SJCRH30 (cell line): ENCODE results near the gene PXDN. TPM values are rescaled to one million over a fixed set of nuclear protein-coding genes. Genes with fewer than 3 reads are reported as not detected.
"Not testable (repeated sequence)": the region's sequence is repeated elsewhere in the genome, so short reads cannot be mapped to it uniquely, and the experiment has no call there.

Experiments
- DNase-seq, 2 experiments: peaks; one replicate each; pipeline ENCODE4 v3.0.0-alpha.2; 2015 to 2020
- H3K27ac ChIP-seq: fragments of 250-450 bp; sonication (Bioruptor Pico); 2 replicates; pipeline ENCODE4 v1.5.1; 2020; ENCODE audit warnings: mild to moderate bottlenecking, moderate library complexity
- H3K27me3 ChIP-seq: fragments of 250-450 bp; sonication (Bioruptor Pico); 2 replicates; pipeline ENCODE4 v1.5.1; 2020; ENCODE audit warnings: mild to moderate bottlenecking, moderate library complexity
- H3K36me3 ChIP-seq: fragments of 250-450 bp; sonication (Bioruptor Pico); 2 replicates; pipeline ENCODE4 v1.5.1; 2020; ENCODE audit warnings: mild to moderate bottlenecking, moderate library complexity
- H3K4me1 ChIP-seq: fragments of 250-450 bp; sonication (Bioruptor Pico); 2 replicates; pipeline ENCODE4 v1.5.1; 2020; ENCODE audit warnings: mild to moderate bottlenecking, moderate library complexity
- H3K4me3 ChIP-seq: fragments of 250-450 bp; sonication (Bioruptor Pico); 2 replicates; pipeline ENCODE4 v1.5.1; 2020; ENCODE audit warnings: mild to moderate bottlenecking, moderate library complexity
- H3K9me3 ChIP-seq: fragments of 250-450 bp; sonication (Bioruptor Pico); replicated peaks from 2 replicates; pipeline ENCODE4 v1.5.1; 2020; ENCODE audit warnings: mild to moderate bottlenecking, moderate library complexity
- total RNA-seq: library from RNA; depleted of rRNA; stranded (reverse); fragments of >200 nt; shearing (Covaris generic); gene quantifications from 2 replicates; pipeline ENCODE4 v1.2.3, GENCODE V29; 2014

PXDN gene
- total RNA-seq, 1 experiment from 2014 or later = 312 TPM

- H3K4me1 ChIP-seq = peaks cover 21% of the 10 kb centered on the region; the same call in 1 of the 2 replicates
- peaks cover 7% of the 10 kb centered on the region; the same call in 1 of the 2 replicates for H3K9me3 ChIP-seq
- H3K36me3 ChIP-seq = no peaks in the 10 kb centered on the region
- no peak for DNase-seq
- H3K27ac ChIP-seq = no peak overlapping the region
- peaks cover 20% of the 10 kb centered on the region for H3K27me3 ChIP-seq
- H3K4me3 ChIP-seq = no peak overlapping the region
These were observed 23.8 kb upstream of the PXDN start for GRCh38 chr2:1767939-1768691.

GRCh38 chr2:1766851-1767811 is 22.8 kb upstream of the PXDN start:
- Histone ChIP-seq H3K27me3 (peaks cover 20% of the 10 kb centered on the region), H3K36me3 (no peaks in the 10 kb centered on the region), H3K9me3 (peaks cover 7% of the 10 kb centered on the region; the same call in 1 of the 2 replicates), H3K4me3 (no peak overlapping the region), H3K4me1 (peaks cover 11% of the 10 kb centered on the region; the same call in 1 of the 2 replicates), H3K27ac (no peak overlapping the region)
- DNase-seq = no peak

- Histone ChIP-seq H3K36me3 (no peaks in the 10 kb centered on the region), H3K4me1 (peaks cover 10% of the 10 kb centered on the region; the same call in 1 of the 2 replicates), H3K27me3 (peaks cover 20% of the 10 kb centered on the region), H3K27ac (no peak overlapping the region), H3K4me3 (no peak overlapping the region), H3K9me3 (peaks cover 7% of the 10 kb centered on the region; the same call in 1 of the 2 replicates)
- no peak for DNase-seq
These were observed 22.1 kb upstream of the PXDN start for GRCh38 chr2:1766425-1766824.

GRCh38 chr2:1765201-1765600 is 20.9 kb upstream of the PXDN start:
- not testable (repeated sequence) for DNase-seq, H3K4me1 ChIP-seq, H3K4me3 ChIP-seq, H3K27ac ChIP-seq, H3K36me3 ChIP-seq
- Histone ChIP-seq H3K27me3 (peaks cover 20% of the 10 kb centered on the region), H3K9me3 (peaks cover 11% of the 10 kb centered on the region; the same call in 1 of the 2 replicates)

GRCh38 chr2:1759611-1759930 is 15.3 kb upstream of the PXDN start:
- DNase-seq = no peak
- H3K27me3 ChIP-seq = no peaks in the 10 kb centered on the region

GRCh38 chr2:1758774-1759610 is 14.7 kb upstream of the PXDN start:
- no peaks in the 10 kb centered on the region for H3K36me3 ChIP-seq
- no peaks in the 10 kb centered on the region for H3K27me3 ChIP-seq
- H3K9me3 ChIP-seq = peaks cover 4% of the 10 kb centered on the region; the same call in 1 of the 2 replicates
- no peak for DNase-seq
- no peaks in the 10 kb centered on the region for H3K4me1 ChIP-seq
- H3K27ac ChIP-seq = no peak overlapping the region
- no peak overlapping the region for H3K4me3 ChIP-seq

More at GRCh38 chr2:1759611-1759930, 15.3 kb upstream of the PXDN start:
- H3K4me1 ChIP-seq = no peaks in the 10 kb centered on the region
- no peak overlapping the region for H3K4me3 ChIP-seq
- no peak overlapping the region for H3K27ac ChIP-seq
- H3K36me3 ChIP-seq = no peaks in the 10 kb centered on the region
- peaks cover 4% of the 10 kb centered on the region; the same call in 1 of the 2 replicates for H3K9me3 ChIP-seq

GRCh38 chr2:1758171-1758570 is 13.9 kb upstream of the PXDN start:
- Histone ChIP-seq H3K4me3 (no peak overlapping the region), H3K27ac (no peak overlapping the region), H3K4me1 (no peaks in the 10 kb centered on the region), H3K9me3 (peaks cover 4% of the 10 kb centered on the region; the same call in 1 of the 2 replicates), H3K36me3 (no peaks in the 10 kb centered on the region), H3K27me3 (no peaks in the 10 kb centered on the region)
- DNase-seq = no peak

- Histone ChIP-seq H3K27me3 (no peaks in the 10 kb centered on the region), H3K4me1 (no peaks in the 10 kb centered on the region), H3K4me3 (no peak overlapping the region), H3K27ac (no peak overlapping the region), H3K36me3 (no peaks in the 10 kb centered on the region), H3K9me3 (peaks cover 4% of the 10 kb centered on the region; the same call in 1 of the 2 replicates)
- no peak for DNase-seq
These were observed 13.3 kb upstream of the PXDN start for GRCh38 chr2:1757567-1757966.

GRCh38 chr2:1757146-1757545 is 12.8 kb upstream of the PXDN start:
- H3K4me1 ChIP-seq, DNase-seq, H3K27me3 ChIP-seq, H3K27ac ChIP-seq, H3K36me3 ChIP-seq, H3K9me3 ChIP-seq, H3K4me3 ChIP-seq: not testable (repeated sequence)

GRCh38 chr2:1756456-1756855 is 12.1 kb upstream of the PXDN start:
- Histone ChIP-seq H3K4me3 (no peak overlapping the region), H3K27me3 (no peaks in the 10 kb centered on the region), H3K9me3 (peaks cover 4% of the 10 kb centered on the region; the same call in 1 of the 2 replicates), H3K36me3 (no peaks in the 10 kb centered on the region), H3K27ac (no peak overlapping the region), H3K4me1 (peaks cover 4% of the 10 kb centered on the region)
- DNase-seq = no peak

GRCh38 chr2:1755436-1756191 is 11.3 kb upstream of the PXDN start:
- no peaks in the 10 kb centered on the region for H3K36me3 ChIP-seq
- DNase-seq = no peak

GRCh38 chr2:1754461-1755170 is 10.3 kb upstream of the PXDN start:
- DNase-seq = no peak

More at GRCh38 chr2:1755436-1756191, 11.3 kb upstream of the PXDN start:
- H3K9me3 ChIP-seq = no peaks in the 10 kb centered on the region; the same call in 1 of the 2 replicates
- no peaks in the 10 kb centered on the region for H3K27me3 ChIP-seq
- no peak overlapping the region for H3K4me3 ChIP-seq
- peaks cover 9% of the 10 kb centered on the region for H3K4me1 ChIP-seq
- no peak overlapping the region for H3K27ac ChIP-seq

GRCh38 chr2:1754046-1754445 is 9.7 kb upstream of the PXDN start:
- Histone ChIP-seq H3K36me3 (no peaks in the 10 kb centered on the region), H3K4me1 (peaks cover 9% of the 10 kb centered on the region), H3K9me3 (no peaks in the 10 kb centered on the region), H3K4me3 (no peak overlapping the region), H3K27me3 (no peaks in the 10 kb centered on the region), H3K27ac (no peak overlapping the region)
- no peak for DNase-seq

More at GRCh38 chr2:1754461-1755170, 10.3 kb upstream of the PXDN start:
- Histone ChIP-seq H3K4me1 (peaks cover 9% of the 10 kb centered on the region), H3K4me3 (no peak overlapping the region), H3K36me3 (no peaks in the 10 kb centered on the region), H3K27ac (no peak overlapping the region), H3K27me3 (no peaks in the 10 kb centered on the region), H3K9me3 (no peaks in the 10 kb centered on the region; the same call in 1 of the 2 replicates)
